PC-9 (cell line): ENCODE results near the gene SMYD2.

Source experiments
- CTCF ChIP-seq: fragments of 200-600 bp; sonication (generic); conservative IDR thresholded peaks from 2 replicates; pipeline ENCODE4 v1.6.1; 2017; ENCODE audit warnings: mixed run types, antibody characterized with exemption, mild to moderate bottlenecking, moderate library complexity
- EZH2 ChIP-seq: fragments of 200-600 bp; sonication (generic); IDR thresholded peaks from 2 replicates; pipeline ENCODE4 v1.8.0; 2017; ENCODE audit warnings: antibody characterized with exemption, low read depth

DNA sequence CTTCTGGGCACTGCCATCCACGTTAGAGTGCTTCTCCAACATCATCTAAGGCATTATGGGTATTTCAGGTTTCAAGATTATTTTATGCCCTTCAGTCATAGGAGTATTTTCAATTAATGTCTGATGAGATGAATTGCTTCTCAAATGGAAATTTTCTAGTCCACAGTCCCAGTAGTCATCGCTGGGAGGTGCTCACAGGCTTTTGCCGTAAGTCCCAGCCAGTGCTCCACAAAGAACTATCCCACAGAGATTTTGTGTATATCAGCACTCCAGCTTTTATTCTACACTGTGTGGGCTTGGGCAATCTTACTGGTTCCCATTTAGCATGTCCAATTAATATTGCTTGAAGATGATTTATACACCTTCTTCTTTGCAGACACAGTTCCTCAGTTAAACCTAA, 61.0 kb downstream of the SMYD2 start:
- no peak for TF ChIP-seq CTCF
- no peak for TF ChIP-seq EZH2
